ENCODE results near the gene SPTY2D1.
A peak's percentile ranks its signal among the peaks of the same experiment; 100 is the strongest.
"Not testable (repeated sequence)": the region's sequence is repeated elsewhere in the genome, so short reads cannot be mapped to it uniquely, and the experiment has no call there.

SPTY2D1 gene

DNA sequence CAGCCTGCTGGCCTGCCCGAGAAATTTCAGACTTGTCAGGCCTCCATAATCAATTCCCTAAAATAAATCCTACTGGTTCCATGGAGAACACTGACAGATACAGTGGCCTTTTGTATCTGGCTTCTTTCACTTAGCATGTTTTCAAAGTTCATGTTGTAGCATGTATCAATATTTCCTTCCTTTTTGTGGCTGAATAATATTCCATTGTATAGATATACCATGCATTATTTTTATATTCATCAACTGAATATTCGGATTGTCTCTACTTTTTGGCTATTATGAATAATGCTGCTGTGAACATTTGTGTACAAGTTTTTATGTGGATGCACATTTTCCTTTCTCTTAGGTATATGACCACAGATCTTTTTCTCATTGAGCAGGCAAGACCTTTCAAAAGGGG is 10.4 kb downstream of the SPTY2D1 start:
- intact Hi-C loops (cut with DNase I) = no loop called here
- DNase-seq = no peak

- intact Hi-C loops (cut with DNase I) = no loop called here
- no peak for DNase-seq
Measured at GRCh38 chr11:18618342-18619025, 15.7 kb downstream of the SPTY2D1 start.

DNA sequence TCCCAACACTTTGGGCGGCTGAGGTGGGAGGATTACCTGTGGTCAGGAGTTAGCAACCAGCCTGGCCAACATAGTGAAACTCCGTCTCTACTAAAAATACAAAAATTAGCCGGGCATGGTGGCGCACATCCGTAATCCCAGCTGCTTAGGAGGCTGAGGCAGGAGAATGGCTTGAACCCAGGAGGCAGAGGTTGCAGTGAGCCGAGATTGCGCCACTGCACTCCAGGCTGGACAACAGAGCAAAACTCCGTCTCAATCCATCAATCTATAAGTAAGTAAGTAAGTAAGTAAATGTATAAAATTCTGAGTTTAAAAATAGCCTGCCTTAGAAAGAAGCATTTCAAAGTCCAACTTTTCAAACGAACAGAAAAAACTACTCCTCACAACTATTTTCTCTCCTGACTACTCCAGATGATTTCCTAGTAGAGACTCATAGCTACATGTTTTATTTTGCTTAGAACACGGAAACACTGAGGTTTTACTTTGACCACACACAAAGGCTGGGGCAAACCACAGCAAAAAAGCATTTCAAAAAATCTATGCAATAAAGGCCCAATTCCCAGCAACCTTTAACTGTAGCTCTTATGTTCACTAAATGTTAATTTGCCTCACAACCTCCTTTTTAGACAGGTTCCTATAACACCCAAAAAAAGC is 16.3 kb downstream of the SPTY2D1 start:
- intact Hi-C loops (cut with DNase I) = no loop called here
- DNase-seq = no peak

- no peak for DNase-seq
- intact Hi-C loops (cut with DNase I) = no loop called here
Measured at GRCh38 chr11:18615628-18616392, 18.3 kb downstream of the SPTY2D1 start.

- intact Hi-C loops (cut with DNase I) = no loop called here
- DNase-seq = no peak
Measured at GRCh38 chr11:18614667-18615066, 19.5 kb downstream of the SPTY2D1 start.

DNA sequence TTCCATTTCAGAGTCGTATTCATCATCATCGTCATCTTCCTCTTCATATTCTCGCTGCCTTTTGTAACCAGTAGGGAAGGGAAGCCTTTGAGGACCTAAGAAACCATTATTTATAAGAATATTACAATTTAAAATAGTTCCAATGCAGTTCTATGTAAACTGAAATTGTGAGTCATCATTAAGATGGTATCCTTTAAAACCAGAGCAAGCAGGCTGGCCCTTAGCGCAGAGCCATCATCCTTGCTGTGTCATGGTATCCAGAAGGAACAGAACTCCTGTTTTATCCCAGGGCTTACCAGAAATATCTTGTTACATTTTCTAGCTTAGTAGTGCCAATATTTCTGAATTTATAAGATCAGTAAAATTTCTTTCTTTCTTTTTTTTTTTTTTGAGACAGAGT is 21.7 kb downstream of the SPTY2D1 start:
- intact Hi-C loops (cut with DNase I) = no loop called here

GRCh38 chr11:18611196-18611595 is 22.9 kb downstream of the SPTY2D1 start:
- intact Hi-C loops (cut with DNase I) = no loop called here

More for the DNA sequence above, 21.7 kb downstream of the SPTY2D1 start:
- DNase-seq = peak in 1 of 42 donors; percentile 5

DNA sequence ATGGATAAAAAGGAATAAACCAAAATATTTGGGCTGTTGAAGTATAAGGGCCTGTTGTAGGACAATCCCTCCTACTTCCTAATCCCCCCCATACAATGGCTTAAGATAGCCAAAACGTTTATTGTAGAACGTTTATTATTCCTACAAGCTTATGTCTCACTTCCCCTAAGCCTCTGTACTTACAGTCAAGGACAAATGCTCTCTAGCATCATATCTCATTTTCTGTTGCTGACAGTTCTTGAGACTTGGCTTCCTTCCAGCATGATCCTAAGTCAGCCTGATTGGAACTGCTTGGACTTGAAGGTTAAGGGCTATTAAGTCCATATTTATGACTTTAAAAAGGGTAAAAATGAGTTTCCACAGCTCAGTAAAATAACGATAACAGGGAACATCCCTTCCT is 25.8 kb downstream of the SPTY2D1 start:
- intact Hi-C loops (cut with DNase I) = no loop called here
- DNase-seq = no peak

More at GRCh38 chr11:18611196-18611595, 22.9 kb downstream of the SPTY2D1 start:
- DNase-seq = peak in 1 of 42 donors; percentile 14

DNA sequence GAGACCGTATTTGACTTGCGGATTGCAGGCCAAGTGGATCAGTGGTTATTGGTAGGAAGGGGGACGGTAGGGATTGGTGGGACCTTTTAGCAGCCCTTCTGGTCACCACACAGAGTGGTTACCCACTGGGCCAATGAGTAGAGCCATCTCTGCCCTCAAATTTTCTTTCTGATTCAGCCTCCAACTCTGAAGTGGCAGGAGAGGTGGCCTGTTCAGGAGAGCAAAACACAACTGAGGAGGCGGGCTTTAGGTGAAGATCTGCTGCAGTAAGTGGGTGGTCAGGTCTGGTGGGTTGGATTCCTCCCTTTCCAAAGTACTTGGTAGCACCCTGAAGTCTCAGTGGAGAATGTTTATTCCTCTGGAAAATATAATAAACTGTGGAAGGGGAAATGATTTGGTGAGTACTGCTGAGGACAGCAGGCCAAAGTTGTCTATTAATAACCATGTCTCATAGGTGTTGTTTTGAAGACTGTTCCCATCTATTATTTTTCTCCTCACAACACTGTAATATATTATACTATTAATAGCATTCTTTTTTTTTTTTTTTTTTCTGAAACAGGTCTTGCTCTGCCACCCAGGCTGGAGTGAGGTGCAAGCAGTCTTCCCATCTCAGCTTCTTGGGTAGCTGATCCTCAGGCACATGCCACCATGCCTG is 33.1 kb downstream of the SPTY2D1 start:
- intact Hi-C loops (cut with DNase I) = no loop called here

GRCh38 chr11:18599739-18600230 is 34.4 kb downstream of the SPTY2D1 start, which contains the start of gene MISFA:
TSS of gene MISFA (plus strand) at chr11:18599789. CDS start at chr11:18599929, 140 bp downstream.
- DNase-seq = peak in 1 of 42 donors; percentile 2
- intact Hi-C loops (cut with DNase I) = no loop called here

More for the DNA sequence above, 33.1 kb downstream of the SPTY2D1 start:
- peak in 1 of 42 donors; percentile 21 for DNase-seq

- intact Hi-C loops (cut with DNase I) = no loop called here
Measured at GRCh38 chr11:18594999-18595749, 39.0 kb downstream of the SPTY2D1 start.

DNA sequence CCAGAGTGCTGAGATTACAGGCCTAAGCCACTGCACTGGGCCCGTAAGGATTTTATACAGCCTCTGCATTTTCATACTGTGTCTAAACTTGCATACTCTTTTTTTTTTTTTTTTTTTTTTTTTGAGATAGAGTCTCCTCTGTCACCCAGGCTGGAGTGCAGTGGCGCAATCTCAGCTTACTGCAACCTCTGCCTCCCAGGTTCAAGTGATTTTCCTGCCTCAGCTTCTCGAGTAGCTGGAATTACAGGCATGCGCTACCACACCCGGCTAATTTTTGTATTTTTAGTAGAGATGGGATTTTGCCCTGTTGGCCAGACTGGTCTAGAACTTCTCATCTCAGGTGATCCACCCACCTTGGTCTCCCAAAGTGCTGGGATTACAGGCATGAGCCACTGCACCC is 40.1 kb downstream of the SPTY2D1 start:
- intact Hi-C loops (cut with DNase I) = not testable (repeated sequence)
- DNase-seq = peak in 1 of 42 donors; percentile 9

More at GRCh38 chr11:18594999-18595749, 39.0 kb downstream of the SPTY2D1 start:
- DNase-seq = peak in 1 of 42 donors; percentile 27

DNA sequence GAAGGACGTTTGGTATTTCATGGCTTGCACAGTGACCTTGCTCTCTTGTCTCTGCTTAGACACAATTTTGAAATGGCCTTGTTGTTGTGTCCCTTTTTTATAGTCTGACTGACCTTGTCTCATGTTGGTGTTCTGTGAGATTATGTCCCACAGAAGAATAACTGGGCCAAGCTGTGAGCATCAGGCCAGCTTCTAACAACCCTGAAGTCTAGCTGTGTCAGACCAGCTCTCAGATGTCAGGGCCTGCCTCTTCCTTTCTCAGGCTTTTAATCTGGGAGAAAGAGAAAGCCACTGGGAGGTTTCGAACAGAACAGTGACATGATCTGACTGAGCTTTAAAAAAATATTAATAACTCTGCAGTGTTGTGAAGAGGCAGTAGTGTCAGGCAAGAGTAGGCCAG is 43.6 kb downstream of the SPTY2D1 start:
- intact Hi-C loops (cut with DNase I) = no loop called here
- peak in 1 of 42 donors; percentile 36 for DNase-seq

DNA sequence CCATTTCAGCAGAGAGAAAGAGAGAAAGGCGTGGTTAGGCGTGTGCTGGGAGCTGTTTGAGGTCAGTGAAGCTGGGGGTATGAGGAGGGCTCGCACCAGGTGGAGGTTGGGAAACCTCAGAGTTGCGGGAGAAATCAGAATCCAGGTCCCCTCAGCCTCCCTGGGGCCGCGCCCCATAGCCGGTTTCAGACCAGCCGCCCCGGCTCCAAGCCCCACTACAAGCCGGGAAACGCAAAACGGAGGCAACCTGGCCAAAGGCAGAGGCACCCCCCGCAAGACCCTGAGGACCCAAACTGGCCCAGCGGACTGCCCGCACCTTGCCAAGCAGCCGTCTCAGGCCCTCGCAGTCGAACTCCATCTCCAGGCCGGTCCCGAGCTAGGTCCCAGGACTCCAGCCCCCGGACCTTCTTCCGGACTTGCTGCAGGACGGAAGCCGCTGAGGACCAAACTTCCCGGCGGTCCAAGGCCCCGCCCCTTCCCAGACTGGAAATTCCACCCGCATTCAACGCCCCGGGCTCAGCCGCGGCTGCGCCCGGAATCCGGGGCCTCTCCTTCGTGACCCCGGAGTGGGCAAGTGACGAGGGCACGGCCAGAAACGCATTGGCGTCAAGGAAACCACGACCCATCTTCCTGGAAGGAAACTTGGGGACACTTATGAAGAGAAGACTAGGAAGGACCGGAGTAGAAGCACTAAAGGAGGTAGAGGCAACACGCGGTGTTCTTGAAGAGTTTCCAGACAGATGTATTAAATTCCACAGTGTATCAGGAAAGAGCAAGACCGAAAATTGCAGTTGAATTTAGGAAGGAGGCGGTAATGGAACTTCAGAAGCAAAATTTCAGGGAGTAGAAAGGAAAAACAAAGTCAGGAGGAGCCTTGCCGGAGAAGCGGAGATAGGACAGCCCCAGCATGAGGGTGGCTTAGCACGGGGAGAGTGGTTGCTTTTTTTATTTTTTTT is 45.6 kb downstream of the SPTY2D1 start, which contains the start of gene UEVLD:
Gene UEVLD (minus strand): TSS at position 438 of the 956 bp plus-strand sequence. CDS start 80 bp downstream, at position 358.
- intact Hi-C loops (cut with DNase I) = loop anchor here (5.0 kb wide), 1 partner anchor 44 kb away; the partner anchor contains the start of gene SPTY2D1
- DNase-seq = peak; percentile 71 to 96 (median 90)

DNA sequence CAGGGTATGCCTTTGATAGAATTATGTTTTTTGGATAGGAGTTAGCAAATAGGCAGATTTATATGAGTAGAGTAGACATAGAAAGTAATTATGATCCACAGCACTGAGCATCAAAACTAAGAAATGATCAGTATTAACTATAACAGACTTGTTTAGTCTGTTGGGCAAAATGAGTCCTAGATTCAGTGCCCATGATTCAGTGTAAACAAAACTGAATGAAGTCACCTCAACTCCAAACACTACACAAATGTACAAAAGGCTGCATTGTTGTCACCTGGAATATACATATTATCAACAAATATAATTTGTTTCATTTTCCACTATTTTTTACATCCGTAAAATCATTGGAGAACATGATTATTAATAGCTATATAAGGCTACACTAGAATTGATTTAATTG is 52.3 kb downstream of the SPTY2D1 start:
- intact Hi-C loops (cut with DNase I) = no loop called here
- no peak for DNase-seq

GRCh38 chr11:18580113-18580766 is 53.9 kb downstream of the SPTY2D1 start:
- DNase-seq = no peak
- intact Hi-C loops (cut with DNase I) = no loop called here

Measured in head of caudate nucleus (tissue), 42 donors.